Osteocyte (in vitro differentiated cells): Measurements from ENCODE around the gene ATF7IP2. TPM values are rescaled to one million over a fixed set of nuclear protein-coding genes. Genes with fewer than 3 reads are reported as not detected.
"Not testable (repeated sequence)": the region's sequence is repeated elsewhere in the genome, so short reads cannot be mapped to it uniquely, and the experiment has no call there.

ENCODE experiments used
- DNase-seq: peaks from one replicate; pipeline ENCODE4 v3.0.0; 2021; ENCODE audit warnings: mixed read lengths; ENCODE audit not compliant: unreplicated experiment; ENCODE audit errors: extremely low spot score
- H3K27ac Mint-ChIP-seq: one replicate; pipeline ENCODE4 v1.8.0; 2021; ENCODE audit warnings: mild to moderate bottlenecking, mixed read lengths; ENCODE audit not compliant: unreplicated experiment
- H3K27me3 Mint-ChIP-seq: one replicate; pipeline ENCODE4 v1.8.0; 2021; ENCODE audit warnings: mixed read lengths; ENCODE audit not compliant: unreplicated experiment
- H3K36me3 Mint-ChIP-seq: one replicate; pipeline ENCODE4 v1.8.0; 2021; ENCODE audit warnings: mixed read lengths; ENCODE audit not compliant: unreplicated experiment
- H3K4me1 Mint-ChIP-seq: one replicate; pipeline ENCODE4 v1.8.0; 2021; ENCODE audit warnings: mixed read lengths; ENCODE audit not compliant: unreplicated experiment
- H3K4me3 Mint-ChIP-seq: one replicate; pipeline ENCODE4 v1.8.0; 2021; ENCODE audit warnings: mild to moderate bottlenecking, moderate library complexity, mixed read lengths; ENCODE audit not compliant: unreplicated experiment
- H3K9me3 Mint-ChIP-seq: one replicate; pipeline ENCODE4 v1.8.0; 2021; ENCODE audit warnings: mixed read lengths; ENCODE audit not compliant: unreplicated experiment
- CTCF ChIP-seq: fragments of 200-600 bp; sonication (generic); IDR thresholded peaks from 2 replicates; pipeline ENCODE4 v1.5.0; 2021; ENCODE audit warnings: antibody characterized with exemption, mild to moderate bottlenecking, moderate library complexity
- long read RNA-seq: library from polyadenylated mRNA; unstranded; transcript quantifications from one replicate; pipeline ENCODE4 v2.0.0, GENCODE V29; 2021
- total RNA-seq: library from RNA; stranded (reverse); gene quantifications from 2 replicates; pipeline ENCODE4 v1.2.1, GENCODE V29; 2021

ATF7IP2 gene
- total RNA-seq, result 7.2 and 11.6 TPM in 2 replicates
- long read RNA-seq, partial matches to known transcripts, result 1 of 7 reads
- long read RNA-seq, other reads (novel, unspliced or antisense), result 4 of 7 reads

GRCh38 chr16:10385725-10386516 is at the start of gene ATF7IP2:
Gene ATF7IP2 (plus strand): TSS chr16:10386061. CDS start chr16:10430621, 44,560 bp downstream.
- H3K27me3 Mint-ChIP-seq, result no peaks in the 10 kb centered on the region
- peak within 1 kb of the TSS; percentile 95 for H3K27ac Mint-ChIP-seq
- no peak for TF ChIP-seq CTCF
- H3K4me1 Mint-ChIP-seq, result peaks cover 20% of the 10 kb centered on the region
- no peaks in the 10 kb centered on the region for H3K9me3 Mint-ChIP-seq
- peak within 1 kb of the TSS; percentile 92 for H3K4me3 Mint-ChIP-seq
- H3K36me3 Mint-ChIP-seq, result peaks cover 11% of the 10 kb centered on the region
- peak; percentile 95 for DNase-seq

GRCh38 chr16:10338426-10338825 is 47.4 kb upstream of the ATF7IP2 start:
- H3K36me3 Mint-ChIP-seq, result no peaks in the 10 kb centered on the region
- H3K9me3 Mint-ChIP-seq, result peaks cover 36% of the 10 kb centered on the region
- H3K27me3 Mint-ChIP-seq, result no peaks in the 10 kb centered on the region
- no peaks in the 10 kb centered on the region for H3K4me1 Mint-ChIP-seq
- no peak for TF ChIP-seq CTCF
- no peak overlapping the region for H3K27ac Mint-ChIP-seq
- H3K4me3 Mint-ChIP-seq, result no peak overlapping the region
- DNase-seq, result no peak

GRCh38 chr16:10339777-10340732 is 45.8 kb upstream of the ATF7IP2 start:
- DNase-seq, result no peak
- no peak overlapping the region for H3K27ac Mint-ChIP-seq
- no peaks in the 10 kb centered on the region for H3K4me1 Mint-ChIP-seq
- H3K36me3 Mint-ChIP-seq, result no peaks in the 10 kb centered on the region
- peaks cover 33% of the 10 kb centered on the region for H3K9me3 Mint-ChIP-seq
- no peak for TF ChIP-seq CTCF
- H3K27me3 Mint-ChIP-seq, result no peaks in the 10 kb centered on the region
- H3K4me3 Mint-ChIP-seq, result no peak overlapping the region

GRCh38 chr16:10343124-10343760 is 42.6 kb upstream of the ATF7IP2 start:
- Mint-ChIP-seq H3K9me3 (peaks cover 31% of the 10 kb centered on the region), H3K36me3 (no peaks in the 10 kb centered on the region), H3K27ac (no peak overlapping the region), H3K4me1 (no peaks in the 10 kb centered on the region), H3K27me3 (no peaks in the 10 kb centered on the region), H3K4me3 (no peak overlapping the region)
- TF ChIP-seq CTCF, result no peak
- no peak for DNase-seq

GRCh38 chr16:10344699-10345098 is 41.2 kb upstream of the ATF7IP2 start:
- not testable (repeated sequence) for DNase-seq, H3K4me1 Mint-ChIP-seq, H3K27ac Mint-ChIP-seq, H3K4me3 Mint-ChIP-seq, H3K36me3 Mint-ChIP-seq, H3K27me3 Mint-ChIP-seq
- peaks cover 29% of the 10 kb centered on the region for H3K9me3 Mint-ChIP-seq
